ENCODE results near the gene CRYBG3. TPM values are rescaled to one million over a fixed set of nuclear protein-coding genes. Genes with fewer than 3 reads are reported as not detected.

CRYBG3 gene
- polyA plus RNA-seq, 1 donor from 2014 or later, result 1.3 TPM

GRCh38 chr3:97988784-97989568, 167.2 kb downstream of the CRYBG3 start (continued):
- no peak for TF ChIP-seq EP300 (conservative IDR thresholded peaks at IDR 0.05; ENCODE audit: poor library complexity, severe bottlenecking)

- Histone ChIP-seq H4K20me1 (ENCODE audit: insufficient read depth) (no peaks in the 10 kb centered on the region), H3K4me2 (ENCODE audit: low read length) (no peak overlapping the region), H3K27ac (ENCODE audit: low read length) (no peak overlapping the region), H3K27me3 (ENCODE audit: insufficient read depth, low read depth, low read length) (no peaks in the 10 kb centered on the region), H3K4me3 (ENCODE audit: low read length) (no peak overlapping the region), H3K9me2 (ENCODE audit: insufficient read depth, low read length) (no peaks in the 10 kb centered on the region), H3K36me3 (ENCODE audit: insufficient read depth, low read length) (no peaks in the 10 kb centered on the region), H3F3A (ENCODE audit: insufficient read depth, low read length, poor library complexity, severe bottlenecking) (no peaks in the 10 kb centered on the region), H3K9ac (ENCODE audit: low read length) (no peak overlapping the region), H2AFZ (ENCODE audit: low read depth, low read length) (no peak overlapping the region), H3K9me3 (ENCODE audit: low read length) (no peaks in the 10 kb centered on the region), H3K79me2 (replicated peaks; ENCODE audit: insufficient read depth, low read length) (no peaks in the 10 kb centered on the region)
- TF ChIP-seq POLR2AphosphoS5 (IDR thresholded peaks at IDR 0.05), result no peak
- TF ChIP-seq RAD21 (conservative IDR thresholded peaks at IDR 0.05), result no peak
- TF ChIP-seq, protein P1, sequence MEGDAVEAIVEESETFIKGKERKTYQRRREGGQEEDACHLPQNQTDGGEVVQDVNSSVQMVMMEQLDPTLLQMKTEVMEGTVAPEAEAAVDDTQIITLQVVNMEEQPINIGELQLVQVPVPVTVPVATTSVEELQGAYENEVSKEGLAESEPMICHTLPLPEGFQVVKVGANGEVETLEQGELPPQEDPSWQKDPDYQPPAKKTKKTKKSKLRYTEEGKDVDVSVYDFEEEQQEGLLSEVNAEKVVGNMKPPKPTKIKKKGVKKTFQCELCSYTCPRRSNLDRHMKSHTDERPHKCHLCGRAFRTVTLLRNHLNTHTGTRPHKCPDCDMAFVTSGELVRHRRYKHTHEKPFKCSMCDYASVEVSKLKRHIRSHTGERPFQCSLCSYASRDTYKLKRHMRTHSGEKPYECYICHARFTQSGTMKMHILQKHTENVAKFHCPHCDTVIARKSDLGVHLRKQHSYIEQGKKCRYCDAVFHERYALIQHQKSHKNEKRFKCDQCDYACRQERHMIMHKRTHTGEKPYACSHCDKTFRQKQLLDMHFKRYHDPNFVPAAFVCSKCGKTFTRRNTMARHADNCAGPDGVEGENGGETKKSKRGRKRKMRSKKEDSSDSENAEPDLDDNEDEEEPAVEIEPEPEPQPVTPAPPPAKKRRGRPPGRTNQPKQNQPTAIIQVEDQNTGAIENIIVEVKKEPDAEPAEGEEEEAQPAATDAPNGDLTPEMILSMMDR (IDR thresholded peaks at IDR 0.05; ENCODE audit: poor library complexity, severe bottlenecking), result no peak
- no peak for TF ChIP-seq SMC3 (conservative IDR thresholded peaks at IDR 0.05; ENCODE audit: poor library complexity)
- TF ChIP-seq, protein P2, sequence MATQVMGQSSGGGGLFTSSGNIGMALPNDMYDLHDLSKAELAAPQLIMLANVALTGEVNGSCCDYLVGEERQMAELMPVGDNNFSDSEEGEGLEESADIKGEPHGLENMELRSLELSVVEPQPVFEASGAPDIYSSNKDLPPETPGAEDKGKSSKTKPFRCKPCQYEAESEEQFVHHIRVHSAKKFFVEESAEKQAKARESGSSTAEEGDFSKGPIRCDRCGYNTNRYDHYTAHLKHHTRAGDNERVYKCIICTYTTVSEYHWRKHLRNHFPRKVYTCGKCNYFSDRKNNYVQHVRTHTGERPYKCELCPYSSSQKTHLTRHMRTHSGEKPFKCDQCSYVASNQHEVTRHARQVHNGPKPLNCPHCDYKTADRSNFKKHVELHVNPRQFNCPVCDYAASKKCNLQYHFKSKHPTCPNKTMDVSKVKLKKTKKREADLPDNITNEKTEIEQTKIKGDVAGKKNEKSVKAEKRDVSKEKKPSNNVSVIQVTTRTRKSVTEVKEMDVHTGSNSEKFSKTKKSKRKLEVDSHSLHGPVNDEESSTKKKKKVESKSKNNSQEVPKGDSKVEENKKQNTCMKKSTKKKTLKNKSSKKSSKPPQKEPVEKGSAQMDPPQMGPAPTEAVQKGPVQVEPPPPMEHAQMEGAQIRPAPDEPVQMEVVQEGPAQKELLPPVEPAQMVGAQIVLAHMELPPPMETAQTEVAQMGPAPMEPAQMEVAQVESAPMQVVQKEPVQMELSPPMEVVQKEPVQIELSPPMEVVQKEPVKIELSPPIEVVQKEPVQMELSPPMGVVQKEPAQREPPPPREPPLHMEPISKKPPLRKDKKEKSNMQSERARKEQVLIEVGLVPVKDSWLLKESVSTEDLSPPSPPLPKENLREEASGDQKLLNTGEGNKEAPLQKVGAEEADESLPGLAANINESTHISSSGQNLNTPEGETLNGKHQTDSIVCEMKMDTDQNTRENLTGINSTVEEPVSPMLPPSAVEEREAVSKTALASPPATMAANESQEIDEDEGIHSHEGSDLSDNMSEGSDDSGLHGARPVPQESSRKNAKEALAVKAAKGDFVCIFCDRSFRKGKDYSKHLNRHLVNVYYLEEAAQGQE (IDR thresholded peaks at IDR 0.05; ENCODE audit: borderline replicate concordance), result no peak
- no peak for TF ChIP-seq EZH2 (IDR thresholded peaks at IDR 0.05; ENCODE audit: borderline replicate concordance, insufficient read depth, low read length, poor library complexity, severe bottlenecking)
- no peak for TF ChIP-seq TAF1 (IDR thresholded peaks at IDR 0.05; ENCODE audit: low read depth)
- no peak for TF ChIP-seq MXI1 (conservative IDR thresholded peaks at IDR 0.05; ENCODE audit: poor library complexity, severe bottlenecking)
- TF ChIP-seq EP300 (conservative IDR thresholded peaks at IDR 0.05; ENCODE audit: poor library complexity, severe bottlenecking), result no peak
These were observed 168.9 kb downstream of the CRYBG3 start for GRCh38 chr3:97990624-97991292.

DNA sequence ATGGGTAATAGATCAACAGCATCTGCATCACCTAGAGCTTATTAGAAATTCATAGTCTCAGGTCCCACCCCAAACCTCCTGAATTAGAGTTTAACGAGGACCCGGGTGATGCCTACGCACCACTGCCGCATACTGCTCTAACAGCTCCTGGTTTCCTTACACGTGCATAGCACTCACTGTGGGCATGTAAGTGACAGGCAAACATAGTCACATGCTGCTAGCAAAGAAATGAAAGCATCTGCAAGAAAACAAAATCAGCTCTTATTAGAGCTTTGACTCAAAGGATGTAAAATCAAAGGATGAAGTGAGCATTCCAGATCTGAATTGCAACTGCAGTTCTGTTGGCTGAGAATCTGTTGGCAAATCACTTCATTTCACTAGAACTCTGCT, 169.5 kb downstream of the CRYBG3 start:
- H3K27me3 ChIP-seq (ENCODE audit: insufficient read depth, low read depth, low read length), result no peaks in the 10 kb centered on the region
- no peak overlapping the region for H3K9ac ChIP-seq (ENCODE audit: low read length)
- no peak overlapping the region for H3K4me3 ChIP-seq (ENCODE audit: low read length)
- H3K36me3 ChIP-seq (ENCODE audit: insufficient read depth, low read length), result no peaks in the 10 kb centered on the region
- H3K27ac ChIP-seq (ENCODE audit: low read length), result no peak overlapping the region
- TF ChIP-seq, protein P2 (IDR thresholded peaks at IDR 0.05; ENCODE audit: borderline replicate concordance), result no peak
- TF ChIP-seq EZH2 (IDR thresholded peaks at IDR 0.05; ENCODE audit: borderline replicate concordance, insufficient read depth, low read length, poor library complexity, severe bottlenecking), result no peak
- peak; percentile 38 for TF ChIP-seq MXI1 (conservative IDR thresholded peaks at IDR 0.05; ENCODE audit: poor library complexity, severe bottlenecking)
- TF ChIP-seq TAF1 (IDR thresholded peaks at IDR 0.05; ENCODE audit: low read depth), result no peak
- TF ChIP-seq EP300 (conservative IDR thresholded peaks at IDR 0.05; ENCODE audit: poor library complexity, severe bottlenecking), result no peak
- TF ChIP-seq, protein P1 (IDR thresholded peaks at IDR 0.05; ENCODE audit: poor library complexity, severe bottlenecking), result no peak
- TF ChIP-seq SMC3 (conservative IDR thresholded peaks at IDR 0.05; ENCODE audit: poor library complexity), result no peak
- TF ChIP-seq RAD21 (conservative IDR thresholded peaks at IDR 0.05), result no peak
- TF ChIP-seq POLR2AphosphoS5 (IDR thresholded peaks at IDR 0.05), result peak; percentile 12
- no peaks in the 10 kb centered on the region for H3K79me2 ChIP-seq (replicated peaks; ENCODE audit: insufficient read depth, low read length)
- H3K9me3 ChIP-seq (ENCODE audit: low read length), result no peaks in the 10 kb centered on the region
- no peaks in the 10 kb centered on the region for H3K9me2 ChIP-seq (ENCODE audit: insufficient read depth, low read length)
- no peaks in the 10 kb centered on the region for H4K20me1 ChIP-seq (ENCODE audit: insufficient read depth)
- H3K4me2 ChIP-seq (ENCODE audit: low read length), result no peak overlapping the region
- H3F3A ChIP-seq (ENCODE audit: insufficient read depth, low read length, poor library complexity, severe bottlenecking), result no peaks in the 10 kb centered on the region
- no peak overlapping the region for H2AFZ ChIP-seq (ENCODE audit: low read depth, low read length)
